Measurements from ENCODE around the gene CDC42SE2. TPM values are rescaled to one million over a fixed set of nuclear protein-coding genes. Genes with fewer than 3 reads are reported as not detected.

CDC42SE2 gene
- total RNA-seq, 1 experiment from 2014 or later = 23.2 TPM

DNA sequence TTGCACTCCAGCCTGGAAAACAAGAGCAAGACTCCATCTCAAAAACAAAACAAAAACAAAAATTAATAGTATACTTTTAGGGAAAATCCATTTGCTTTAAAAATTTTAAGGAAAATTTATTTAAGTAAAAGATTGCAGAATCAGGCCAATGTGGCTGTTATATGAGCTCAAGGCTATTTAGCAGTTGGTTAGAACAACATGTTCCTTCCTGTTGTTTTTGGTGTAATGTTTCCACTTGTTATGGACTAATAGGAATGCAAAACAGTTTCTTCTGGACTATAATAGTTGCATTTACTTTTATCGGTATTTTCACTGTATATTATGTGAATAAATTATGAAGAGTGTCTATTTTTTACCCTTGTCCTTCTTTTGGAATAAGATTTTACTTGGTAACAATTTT is 3.0 kb upstream of the CDC42SE2 start:
- Histone ChIP-seq H3K27me3 (ENCODE audit: insufficient read depth, low read length) (no peaks in the 10 kb centered on the region), H4K20me1 (ENCODE audit: control insufficient read depth, insufficient read depth, insufficient read length) (no peaks in the 10 kb centered on the region), H2BK120ac (ENCODE audit: low read depth, low read length, poor library complexity, severe bottlenecking) (no peak overlapping the region), H4K91ac (ENCODE audit: insufficient read length, low read depth, low read length) (no peak overlapping the region), H2AFZ (ENCODE audit: low read length) (no peak overlapping the region), H2BK5ac (ENCODE audit: insufficient read length, low read length) (no peak overlapping the region), H3K4me2 (ENCODE audit: insufficient read depth, insufficient read length, low read length) (no peak overlapping the region), H3K79me2 (ENCODE audit: insufficient read depth, low read length) (no peaks in the 10 kb centered on the region), H3K9ac (ENCODE audit: extremely low read depth, insufficient read length, low read length) (no peak overlapping the region), H3K4me1 (ENCODE audit: insufficient read depth, low read length) (no peaks in the 10 kb centered on the region), H3K79me1 (ENCODE audit: insufficient read depth, low read depth, low read length, poor library complexity, severe bottlenecking) (no peaks in the 10 kb centered on the region), H2AK5ac (ENCODE audit: insufficient read length, low read length) (no peak overlapping the region), H3K27ac (ENCODE audit: insufficient read length, low read depth, low read length) (no peak overlapping the region), H3K4ac (ENCODE audit: low read depth, low read length) (no peak overlapping the region), H3T11ph (ENCODE audit: low read length) (no peak overlapping the region), H4K5ac (ENCODE audit: insufficient read length, low read depth, low read length) (no peak overlapping the region), H3K9me3 (ENCODE audit: control insufficient read depth, low read depth, low read length) (no peaks in the 10 kb centered on the region), H3K23me2 (ENCODE audit: insufficient read length, low read depth, low read length, poor library complexity, severe bottlenecking) (no peaks in the 10 kb centered on the region), H3K23ac (ENCODE audit: insufficient read length, low read depth, low read length) (no peak overlapping the region), H2BK15ac (ENCODE audit: low read depth, low read length) (no peak overlapping the region), H3K14ac (ENCODE audit: insufficient read depth, low read length) (no peak overlapping the region), H2BK20ac (ENCODE audit: low read depth, low read length, poor library complexity, severe bottlenecking) (no peak overlapping the region), H3K56ac (ENCODE audit: insufficient read length, low read depth, low read length) (no peak overlapping the region), H2BK12ac (ENCODE audit: insufficient read length, low read depth, low read length) (no peak overlapping the region), H4K8ac (replicated peaks; ENCODE audit: insufficient read length, low read depth, low read length) (no peak overlapping the region), H3K18ac (ENCODE audit: insufficient read length, low read depth, low read length) (no peak overlapping the region)
- TF ChIP-seq, protein P1, sequence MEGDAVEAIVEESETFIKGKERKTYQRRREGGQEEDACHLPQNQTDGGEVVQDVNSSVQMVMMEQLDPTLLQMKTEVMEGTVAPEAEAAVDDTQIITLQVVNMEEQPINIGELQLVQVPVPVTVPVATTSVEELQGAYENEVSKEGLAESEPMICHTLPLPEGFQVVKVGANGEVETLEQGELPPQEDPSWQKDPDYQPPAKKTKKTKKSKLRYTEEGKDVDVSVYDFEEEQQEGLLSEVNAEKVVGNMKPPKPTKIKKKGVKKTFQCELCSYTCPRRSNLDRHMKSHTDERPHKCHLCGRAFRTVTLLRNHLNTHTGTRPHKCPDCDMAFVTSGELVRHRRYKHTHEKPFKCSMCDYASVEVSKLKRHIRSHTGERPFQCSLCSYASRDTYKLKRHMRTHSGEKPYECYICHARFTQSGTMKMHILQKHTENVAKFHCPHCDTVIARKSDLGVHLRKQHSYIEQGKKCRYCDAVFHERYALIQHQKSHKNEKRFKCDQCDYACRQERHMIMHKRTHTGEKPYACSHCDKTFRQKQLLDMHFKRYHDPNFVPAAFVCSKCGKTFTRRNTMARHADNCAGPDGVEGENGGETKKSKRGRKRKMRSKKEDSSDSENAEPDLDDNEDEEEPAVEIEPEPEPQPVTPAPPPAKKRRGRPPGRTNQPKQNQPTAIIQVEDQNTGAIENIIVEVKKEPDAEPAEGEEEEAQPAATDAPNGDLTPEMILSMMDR (conservative IDR thresholded peaks at IDR 0.05) = no peak
- Mint-ChIP-seq H3K9me3 (no peaks in the 10 kb centered on the region; a peak in 1 of 5 replicates), H3K4me1 (peaks cover 20 to 22% of the 10 kb centered on the region in 2 experiments), H3K4me3 (no peak overlapping the region), H3K27me3 (ENCODE audit: low read depth) (no peaks in the 10 kb centered on the region), H3K36me3 (ENCODE audit: insufficient read depth in 1 of 3, low read depth in 3 of 3) (no peaks in the 10 kb centered on the region), H3K27ac (no peak overlapping the region)
- WGBS (ENCODE audit: extremely low coverage, insufficient read length, low lambda C conversion rate) = no CpG with 5 or more reads among the region's 1 CpG
- DNase-seq = no peak
